Subcutaneous abdominal adipose tissue (tissue), 5 donors: ENCODE measurements around the gene KANTR.

Experiments used
- H3K27ac ChIP-seq: one replicate; pipeline ENCODE4 v1.7.0; 2013; ENCODE audit warnings: low read depth, mild to moderate bottlenecking, inconsistent platforms, low read length, moderate library complexity
- H3K27me3 ChIP-seq, 5 donors: one replicate each; pipeline ENCODE4 v1.7.0; 2013; ENCODE audit warnings: low read length in 5 of 5, inconsistent platforms in 1 of 5; ENCODE audit not compliant: control insufficient read depth in 5 of 5, insufficient read depth in 4 of 5
- H3K36me3 ChIP-seq, 5 donors: one replicate each; pipeline ENCODE4 v1.7.0; 2013; ENCODE audit warnings: low read length in 5 of 5; ENCODE audit not compliant: control insufficient read depth in 5 of 5, insufficient read depth in 5 of 5
- H3K4me1 ChIP-seq, 5 donors: one replicate each; pipeline ENCODE4 v1.7.0; 2013; ENCODE audit warnings: low read length in 5 of 5, mild to moderate bottlenecking in 3 of 5, moderate library complexity in 1 of 5; ENCODE audit not compliant: control insufficient read depth in 5 of 5, insufficient read depth in 5 of 5
- H3K4me3 ChIP-seq, 5 donors: one replicate each; pipeline ENCODE4 v1.7.0; 2013; ENCODE audit warnings: low read length in 5 of 5, low read depth in 1 of 5
- H3K9ac ChIP-seq, 5 donors: one replicate each; pipeline ENCODE4 v1.7.0; 2013; ENCODE audit warnings: low read length in 5 of 5, mild to moderate bottlenecking in 4 of 5, moderate library complexity in 3 of 5
- H3K9me3 ChIP-seq, 5 donors: one replicate each; pipeline ENCODE4 v1.7.0; 2013; ENCODE audit warnings: low read length in 5 of 5; ENCODE audit not compliant: control insufficient read depth in 5 of 5
- donor health status: healthy.
- donor health status: healthy.
- donor health status: healthy.
- donor health status: healthy.
- donor health status: healthy.

Gene KANTR

DNA sequence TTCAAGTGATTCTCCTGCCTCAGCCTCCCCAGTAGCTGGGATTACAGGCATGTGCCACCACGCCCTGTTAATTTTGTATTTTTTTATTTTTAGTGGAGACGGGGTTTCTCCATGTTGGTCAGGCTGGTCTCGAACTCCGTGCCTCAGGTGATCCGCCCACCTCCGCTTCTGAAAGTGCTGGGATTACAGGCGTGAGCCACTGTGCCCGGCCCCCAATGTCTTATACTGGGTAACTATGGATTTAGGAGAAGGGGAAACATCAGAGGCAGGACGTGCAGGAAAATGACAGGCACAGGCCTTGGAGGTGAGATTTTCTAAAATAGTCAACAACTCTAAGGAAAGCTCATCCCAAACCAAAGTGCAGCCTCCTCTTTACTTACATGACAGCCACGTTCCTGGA is 22.9 kb upstream of the KANTR start:
- peaks cover 0 to 10% (median 5%) of the 10 kb centered on the region in 5 donors for H3K4me1 ChIP-seq
- no peaks in the 10 kb centered on the region for H3K9me3 ChIP-seq
- H3K27ac ChIP-seq: no peak overlapping the region
- H3K4me3 ChIP-seq: no peak overlapping the region
- H3K9ac ChIP-seq: no peak overlapping the region
- H3K27me3 ChIP-seq: peaks cover 0 to 20% (median 5%) of the 10 kb centered on the region in 5 donors
- no peaks in the 10 kb centered on the region for H3K36me3 ChIP-seq

GRCh38 chrX:53071604-53072417 is 22.1 kb upstream of the KANTR start:
- no peak overlapping the region for H3K27ac ChIP-seq
- peak overlapping the region in 1 of 5 donors; percentile 23 for H3K9ac ChIP-seq

GRCh38 chrX:53072418-53073114 is 21.4 kb upstream of the KANTR start:
- Histone ChIP-seq H3K4me1 (peaks cover 0 to 10% (median 5%) of the 10 kb centered on the region in 5 donors), H3K9me3 (peaks cover 0 to 7% (median 5%) of the 10 kb centered on the region in 5 donors), H3K27me3 (peaks cover 0 to 16% (median 5%) of the 10 kb centered on the region in 5 donors), H3K27ac (no peak overlapping the region), H3K4me3 (peak overlapping the region in 2 of 5 donors; percentile 58 to 67), H3K36me3 (no peaks in the 10 kb centered on the region), H3K9ac (peak overlapping the region in 1 of 5 donors; percentile 23)

More at GRCh38 chrX:53071604-53072417, 22.1 kb upstream of the KANTR start:
- no peaks in the 10 kb centered on the region for H3K36me3 ChIP-seq
- peak overlapping the region; percentile 48 to 71 (median 60) for H3K4me3 ChIP-seq
- H3K9me3 ChIP-seq: peaks cover 0 to 4% (median 3%) of the 10 kb centered on the region in 5 donors
- peaks cover 0 to 20% (median 5%) of the 10 kb centered on the region in 5 donors for H3K27me3 ChIP-seq
- H3K4me1 ChIP-seq: peaks cover 0 to 10% (median 5%) of the 10 kb centered on the region in 5 donors

DNA sequence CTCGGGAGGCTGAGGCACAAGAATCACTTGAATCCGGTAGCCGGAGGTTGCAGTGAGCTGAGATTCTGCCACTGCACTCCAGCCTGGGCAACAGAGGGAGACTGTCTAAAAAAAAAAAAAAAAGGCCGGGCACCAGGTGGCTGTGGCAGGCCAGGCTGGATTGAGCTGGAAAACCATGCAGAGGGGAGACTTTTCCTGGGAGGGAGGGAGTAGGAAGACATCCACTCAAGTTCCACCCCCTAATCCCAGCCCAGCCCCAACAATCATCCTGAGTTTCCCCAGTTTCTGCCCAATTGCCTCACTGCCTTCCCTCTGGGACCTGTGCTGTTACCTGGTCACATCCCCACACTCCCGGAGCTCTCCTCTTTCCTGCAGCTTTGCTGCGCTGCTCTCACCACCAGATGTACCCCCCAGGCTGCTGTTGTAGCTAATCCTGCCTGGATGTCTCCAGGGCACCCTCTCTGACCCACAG is 20.8 kb upstream of the KANTR start:
- H3K4me1 ChIP-seq: peaks cover 0 to 10% (median 5%) of the 10 kb centered on the region in 5 donors
- peaks cover 0 to 7% (median 5%) of the 10 kb centered on the region in 5 donors for H3K9me3 ChIP-seq
- peaks cover 0 to 16% (median 6%) of the 10 kb centered on the region in 5 donors for H3K27me3 ChIP-seq
- no peak overlapping the region for H3K27ac ChIP-seq
- H3K36me3 ChIP-seq: no peaks in the 10 kb centered on the region
- no peak overlapping the region for H3K4me3 ChIP-seq
- H3K9ac ChIP-seq: no peak overlapping the region

- no peak overlapping the region for H3K27ac ChIP-seq
- H3K9ac ChIP-seq: no peak overlapping the region
- H3K9me3 ChIP-seq: peaks cover 0 to 7% (median 5%) of the 10 kb centered on the region in 5 donors
- peaks cover 0 to 20% (median 12%) of the 10 kb centered on the region in 5 donors for H3K27me3 ChIP-seq
- no peaks in the 10 kb centered on the region for H3K36me3 ChIP-seq
- H3K4me1 ChIP-seq: peaks cover 0 to 10% (median 5%) of the 10 kb centered on the region in 5 donors
- H3K4me3 ChIP-seq: no peak overlapping the region
These were observed 18.9 kb upstream of the KANTR start for GRCh38 chrX:53075011-53075410.

GRCh38 chrX:53076671-53077070 is 17.3 kb upstream of the KANTR start:
- Histone ChIP-seq H3K9ac (no peak overlapping the region), H3K4me3 (no peak overlapping the region), H3K9me3 (peaks cover 0 to 7% (median 5%) of the 10 kb centered on the region in 5 donors), H3K4me1 (peaks cover 0 to 8% (median 3%) of the 10 kb centered on the region in 5 donors), H3K27ac (no peak overlapping the region), H3K36me3 (no peaks in the 10 kb centered on the region), H3K27me3 (peaks cover 0 to 14% (median 11%) of the 10 kb centered on the region in 5 donors)

DNA sequence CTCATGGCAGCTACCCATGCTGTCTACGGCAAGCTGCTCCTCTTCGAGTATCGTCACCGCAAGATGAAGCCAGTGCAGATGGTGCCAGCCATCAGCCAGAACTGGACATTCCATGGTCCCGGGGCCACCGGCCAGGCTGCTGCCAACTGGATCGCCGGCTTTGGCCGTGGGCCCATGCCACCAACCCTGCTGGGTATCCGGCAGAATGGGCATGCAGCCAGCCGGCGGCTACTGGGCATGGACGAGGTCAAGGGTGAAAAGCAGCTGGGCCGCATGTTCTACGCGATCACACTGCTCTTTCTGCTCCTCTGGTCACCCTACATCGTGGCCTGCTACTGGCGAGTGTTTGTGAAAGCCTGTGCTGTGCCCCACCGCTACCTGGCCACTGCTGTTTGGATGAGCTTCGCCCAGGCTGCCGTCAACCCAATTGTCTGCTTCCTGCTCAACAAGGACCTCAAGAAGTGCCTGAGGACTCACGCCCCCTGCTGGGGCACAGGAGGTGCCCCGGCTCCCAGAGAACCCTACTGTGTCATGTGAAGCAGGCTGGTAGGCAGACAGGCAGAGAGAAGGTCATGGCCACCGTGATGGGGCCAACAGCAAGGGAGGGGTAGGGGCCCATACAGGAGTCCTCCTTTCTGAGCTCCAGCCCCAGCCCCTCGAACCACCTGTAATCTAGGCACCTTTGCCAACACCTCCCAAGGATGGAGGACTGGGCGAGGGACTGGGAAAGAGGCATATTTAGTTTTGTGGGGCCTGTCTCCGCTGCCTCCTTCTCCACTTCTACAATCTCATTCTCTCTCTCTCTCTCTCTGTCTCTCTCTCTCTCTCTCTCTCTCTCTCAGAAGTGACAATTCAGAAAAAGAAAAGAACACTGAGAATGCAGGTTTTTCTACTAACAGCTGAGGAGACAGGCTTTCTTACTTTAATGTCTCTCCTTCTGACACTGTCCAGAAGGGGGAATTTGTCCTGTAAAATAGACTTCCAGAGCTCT is 16.4 kb upstream of the KANTR start:
- H3K27me3 ChIP-seq: peaks cover 0 to 12% (median 10%) of the 10 kb centered on the region in 5 donors
- peaks cover 0 to 7% (median 5%) of the 10 kb centered on the region in 5 donors for H3K9me3 ChIP-seq
- no peaks in the 10 kb centered on the region for H3K36me3 ChIP-seq
- H3K27ac ChIP-seq: no peak overlapping the region
- H3K4me3 ChIP-seq: no peak overlapping the region
- peaks cover 0 to 5% (median 0%) of the 10 kb centered on the region in 5 donors for H3K4me1 ChIP-seq
- H3K9ac ChIP-seq: no peak overlapping the region

- H3K9me3 ChIP-seq: peaks cover 0 to 7% (median 5%) of the 10 kb centered on the region in 5 donors
- H3K4me1 ChIP-seq: peaks cover 5 to 13% (median 12%) of the 10 kb centered on the region in 5 donors
- H3K4me3 ChIP-seq: no peak overlapping the region
- no peaks in the 10 kb centered on the region for H3K36me3 ChIP-seq
- peaks cover 3 to 13% (median 7%) of the 10 kb centered on the region in 5 donors for H3K27me3 ChIP-seq
- H3K27ac ChIP-seq: no peak overlapping the region
- H3K9ac ChIP-seq: no peak overlapping the region
These were observed 15.0 kb upstream of the KANTR start for GRCh38 chrX:53078943-53079342.
